Measurements from ENCODE around the gene CEP192.
"Not testable (repeated sequence)": the region's sequence is repeated elsewhere in the genome, so short reads cannot be mapped to it uniquely, and the experiment has no call there.

The CEP192 gene

GRCh38 chr18:12973562-12974213, 17.5 kb upstream of the CEP192 start:
- no peak overlapping the region for H3K4me3 ChIP-seq (replicated peaks; ENCODE audit: insufficient read depth, low read length)
- H3K27me3 ChIP-seq (ENCODE audit: insufficient read depth, poor library complexity, severe bottlenecking), result no peaks in the 10 kb centered on the region
- TF ChIP-seq GABPA (IDR thresholded peaks at IDR 0.05; ENCODE audit: low read depth) (no peak), POLR2AphosphoS5 (IDR thresholded peaks at IDR 0.05; ENCODE audit: low read depth) (no peak), CTCF (IDR thresholded peaks at IDR 0.05; ENCODE audit: insufficient read depth, low read length) (no peak)
- no peak for DNase-seq (ENCODE audit: low read depth in 1 of 2, low spot score in 1 of 2)
- H3K27ac ChIP-seq (replicated peaks), result no peak overlapping the region

GRCh38 chr18:12975488-12975887, 15.7 kb upstream of the CEP192 start:
- H3K27ac ChIP-seq (replicated peaks), result no peak overlapping the region
- H3K27me3 ChIP-seq (ENCODE audit: insufficient read depth, poor library complexity, severe bottlenecking), result no peaks in the 10 kb centered on the region
- H3K4me3 ChIP-seq (replicated peaks; ENCODE audit: insufficient read depth, low read length), result no peak overlapping the region
- no peak for TF ChIP-seq CTCF (IDR thresholded peaks at IDR 0.05; ENCODE audit: insufficient read depth, low read length)
- no peak for TF ChIP-seq GABPA (IDR thresholded peaks at IDR 0.05; ENCODE audit: low read depth)
- no peak for TF ChIP-seq REST (IDR thresholded peaks at IDR 0.05; ENCODE audit: insufficient replicate concordance, low read depth)
- TF ChIP-seq POLR2AphosphoS5 (IDR thresholded peaks at IDR 0.05; ENCODE audit: low read depth), result no peak
- no peak for TF ChIP-seq SPI1 (IDR thresholded peaks at IDR 0.05; ENCODE audit: borderline replicate concordance, low read depth)
- no peak for DNase-seq (ENCODE audit: low read depth in 1 of 2, low spot score in 1 of 2)

GRCh38 chr18:12976305-12976704, 14.9 kb upstream of the CEP192 start:
- Histone ChIP-seq H3K27ac (replicated peaks) (no peak overlapping the region), H3K27me3 (ENCODE audit: insufficient read depth, poor library complexity, severe bottlenecking) (no peaks in the 10 kb centered on the region), H3K4me3 (replicated peaks; ENCODE audit: insufficient read depth, low read length) (no peak overlapping the region)
- no peak for DNase-seq (ENCODE audit: low read depth in 1 of 2, low spot score in 1 of 2)
- TF ChIP-seq SPI1 (IDR thresholded peaks at IDR 0.05; ENCODE audit: borderline replicate concordance, low read depth) (no peak), POLR2AphosphoS5 (IDR thresholded peaks at IDR 0.05; ENCODE audit: low read depth) (no peak), REST (IDR thresholded peaks at IDR 0.05; ENCODE audit: insufficient replicate concordance, low read depth) (no peak), CTCF (IDR thresholded peaks at IDR 0.05; ENCODE audit: insufficient read depth, low read length) (no peak), GABPA (IDR thresholded peaks at IDR 0.05; ENCODE audit: low read depth) (no peak)

- DNase-seq (ENCODE audit: low read depth in 1 of 2, low spot score in 1 of 2); H3K4me3 ChIP-seq (replicated peaks; ENCODE audit: insufficient read depth, low read length); H3K27me3 ChIP-seq (ENCODE audit: insufficient read depth, poor library complexity, severe bottlenecking); H3K27ac ChIP-seq (replicated peaks): not testable (repeated sequence)
Measured at GRCh38 chr18:12980065-12980464, 11.1 kb upstream of the CEP192 start.

All from HL-60 (cell line).